Measurements from ENCODE around the gene SLC22A4.

SLC22A4 gene

GRCh38 chr5:132281856-132282614, 12.2 kb upstream of the SLC22A4 start:
- DNase-seq (ENCODE audit: low read depth), result no peak
- no peak overlapping the region for H3K4me3 ChIP-seq (ENCODE audit: control insufficient read depth, low read depth, low read length)
- TF ChIP-seq CTCF (IDR thresholded peaks at IDR 0.05; ENCODE audit: control insufficient read depth, insufficient read depth, low read depth, low read length, missing control alignments), result no peak

- no peak overlapping the region for H3K4me3 ChIP-seq (ENCODE audit: control insufficient read depth, low read depth, low read length)
- TF ChIP-seq CTCF (IDR thresholded peaks at IDR 0.05; ENCODE audit: control insufficient read depth, insufficient read depth, low read depth, low read length, missing control alignments), result peak; percentile 63
- no peak for DNase-seq (ENCODE audit: low read depth)
Observed at GRCh38 chr5:132283423-132284043, 10.7 kb upstream of the SLC22A4 start.

- H3K4me3 ChIP-seq (ENCODE audit: control insufficient read depth, low read depth, low read length), result no peak overlapping the region
- DNase-seq (ENCODE audit: low read depth), result no peak
- no peak for TF ChIP-seq CTCF (IDR thresholded peaks at IDR 0.05; ENCODE audit: control insufficient read depth, insufficient read depth, low read depth, low read length, missing control alignments)
Observed at GRCh38 chr5:132289097-132289496, 5.1 kb upstream of the SLC22A4 start.

- DNase-seq (ENCODE audit: low read depth), result no peak
- H3K4me3 ChIP-seq (ENCODE audit: control insufficient read depth, low read depth, low read length), result no peak overlapping the region
- TF ChIP-seq CTCF (IDR thresholded peaks at IDR 0.05; ENCODE audit: control insufficient read depth, insufficient read depth, low read depth, low read length, missing control alignments), result no peak
Observed at GRCh38 chr5:132291026-132291425, 3.2 kb upstream of the SLC22A4 start.

- DNase-seq (ENCODE audit: low read depth), result no peak
- TF ChIP-seq CTCF (IDR thresholded peaks at IDR 0.05; ENCODE audit: control insufficient read depth, insufficient read depth, low read depth, low read length, missing control alignments), result peak; percentile 25
- peak overlapping the region; percentile 92 for H3K4me3 ChIP-seq (ENCODE audit: control insufficient read depth, low read depth, low read length)
Observed at GRCh38 chr5:132293066-132293991, 865 bp upstream of the SLC22A4 start.

- H3K4me3 ChIP-seq (ENCODE audit: control insufficient read depth, low read depth, low read length), result peak overlapping the region; percentile 92
- no peak for TF ChIP-seq CTCF (IDR thresholded peaks at IDR 0.05; ENCODE audit: control insufficient read depth, insufficient read depth, low read depth, low read length, missing control alignments)
- peak; percentile 69 for DNase-seq (ENCODE audit: low read depth)
Observed at GRCh38 chr5:132294728-132295504, 722 bp downstream of the SLC22A4 start.
